GM12892 (cell line): Measurements from ENCODE around the gene ZNF483.

Source experiments
- POLR2A ChIP-seq: IDR thresholded peaks from 2 replicates; pipeline ENCODE4 v1.6.1; 2011; ENCODE audit warnings: low read depth, low read length, control low read depth
- POLR2AphosphoS5 ChIP-seq: IDR thresholded peaks from 2 replicates; pipeline ENCODE4 v1.6.1; 2011; ENCODE audit warnings: low read depth, low read length, control low read depth

DNA sequence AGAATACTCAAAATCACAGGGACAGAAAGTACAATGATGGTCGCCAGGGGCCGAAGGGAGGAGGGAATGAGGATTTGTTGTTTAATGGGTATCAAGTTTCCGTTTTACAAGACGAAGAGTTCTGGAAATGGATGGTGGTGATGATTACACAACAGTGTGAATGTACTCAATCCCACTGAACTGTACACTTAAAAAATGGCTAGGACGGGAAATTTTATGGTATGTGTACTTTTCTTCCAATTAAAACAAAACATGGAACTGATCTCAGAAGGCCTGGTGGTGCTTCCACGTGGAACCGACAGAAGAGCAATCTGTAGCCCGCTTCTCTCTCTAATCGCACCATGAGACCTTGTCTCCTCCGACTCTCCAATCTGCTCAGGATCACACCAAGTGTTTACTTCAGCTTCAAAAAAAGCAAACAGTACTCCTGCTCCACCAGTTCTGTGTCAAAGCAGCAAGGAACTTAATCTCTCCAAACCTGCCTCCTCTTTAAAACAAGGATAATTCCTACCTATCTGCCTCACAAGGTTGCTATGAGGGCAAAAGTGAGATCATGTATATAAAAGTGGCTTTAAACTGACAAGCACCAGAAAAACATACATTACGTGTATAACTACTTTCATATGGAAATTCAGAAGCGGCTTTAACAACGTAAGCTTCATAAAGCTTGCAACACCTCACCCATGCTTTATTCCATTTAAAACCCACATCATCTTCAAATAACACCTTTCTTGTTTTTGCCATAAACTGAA, 42.9 kb upstream of the ZNF483 start:
- TF ChIP-seq POLR2A (no peak), POLR2AphosphoS5 (no peak)
